Glomerular visceral epithelial cell (primary cell): ENCODE results near the gene AQR.
A peak's percentile ranks its signal among the peaks of the same experiment; 100 is the strongest.
"Not testable (repeated sequence)": the region's sequence is repeated elsewhere in the genome, so short reads cannot be mapped to it uniquely, and the experiment has no call there.

Experiments
- DNase-seq: peaks from one replicate; pipeline ENCODE4 v3.0.0-alpha.2; 2016; ENCODE audit errors: extremely low spot score

The AQR gene

GRCh38 chr15:34953851-34954250 lies 15.7 kb downstream of the AQR start:
- no peak for DNase-seq

- no peak for DNase-seq
Measured at GRCh38 chr15:34952481-34952880, 17.1 kb downstream of the AQR start.

GRCh38 chr15:34951993-34952392 lies 17.5 kb downstream of the AQR start:
- peak; percentile 42 for DNase-seq

- DNase-seq: no peak
Measured at GRCh38 chr15:34944936-34945335, 24.6 kb downstream of the AQR start.

- DNase-seq: no peak
Measured at GRCh38 chr15:34943711-34944110, 25.8 kb downstream of the AQR start.

GRCh38 chr15:34943264-34943663 lies 26.3 kb downstream of the AQR start:
- DNase-seq: not testable (repeated sequence)

GRCh38 chr15:34942363-34942762 lies 27.2 kb downstream of the AQR start:
- no peak for DNase-seq

GRCh38 chr15:34941831-34942230 lies 27.7 kb downstream of the AQR start:
- no peak for DNase-seq

- no peak for DNase-seq
Measured at GRCh38 chr15:34941185-34941698, 28.3 kb downstream of the AQR start.

- DNase-seq: no peak
Measured at GRCh38 chr15:34933432-34933975, 36.0 kb downstream of the AQR start.

GRCh38 chr15:34928349-34928748 lies 41.2 kb downstream of the AQR start:
- not testable (repeated sequence) for DNase-seq

- no peak for DNase-seq
Measured at GRCh38 chr15:34927726-34928125, 41.8 kb downstream of the AQR start.

GRCh38 chr15:34914317-34914716 lies 55.2 kb downstream of the AQR start:
- DNase-seq: no peak

GRCh38 chr15:34905047-34905446 lies 64.5 kb downstream of the AQR start:
- DNase-seq: no peak

- no peak for DNase-seq
Measured at GRCh38 chr15:34904527-34904926, 65.0 kb downstream of the AQR start.

GRCh38 chr15:34900748-34901147 lies 68.8 kb downstream of the AQR start:
- no peak for DNase-seq

- no peak for DNase-seq
Measured at GRCh38 chr15:34896183-34896582, 73.4 kb downstream of the AQR start.

- no peak for DNase-seq
Measured at GRCh38 chr15:34893967-34894366, 75.6 kb downstream of the AQR start.

GRCh38 chr15:34892963-34893591 lies 76.5 kb downstream of the AQR start:
- no peak for DNase-seq

GRCh38 chr15:34890424-34890823 lies 79.1 kb downstream of the AQR start:
- no peak for DNase-seq

- DNase-seq: no peak
Measured at GRCh38 chr15:34889476-34889875, 80.1 kb downstream of the AQR start.

GRCh38 chr15:34886134-34886533 lies 83.4 kb downstream of the AQR start:
- DNase-seq: no peak

- DNase-seq: no peak
Measured at GRCh38 chr15:34883633-34884032, 85.9 kb downstream of the AQR start.

- DNase-seq: no peak
Measured at GRCh38 chr15:34883042-34883441, 86.5 kb downstream of the AQR start.
